ENCODE data around the gene OTOF. TPM values are rescaled to one million over a fixed set of nuclear protein-coding genes. Genes with fewer than 3 reads are reported as not detected.

The OTOF gene
- total and polyA plus RNA-seq, 9 of the 15 experiments (the other 6 are each of a cell fraction or from before 2014, with no cell fraction given) = 0.03 to 0.11 (median 0.06) TPM; not detected in 5

DNA sequence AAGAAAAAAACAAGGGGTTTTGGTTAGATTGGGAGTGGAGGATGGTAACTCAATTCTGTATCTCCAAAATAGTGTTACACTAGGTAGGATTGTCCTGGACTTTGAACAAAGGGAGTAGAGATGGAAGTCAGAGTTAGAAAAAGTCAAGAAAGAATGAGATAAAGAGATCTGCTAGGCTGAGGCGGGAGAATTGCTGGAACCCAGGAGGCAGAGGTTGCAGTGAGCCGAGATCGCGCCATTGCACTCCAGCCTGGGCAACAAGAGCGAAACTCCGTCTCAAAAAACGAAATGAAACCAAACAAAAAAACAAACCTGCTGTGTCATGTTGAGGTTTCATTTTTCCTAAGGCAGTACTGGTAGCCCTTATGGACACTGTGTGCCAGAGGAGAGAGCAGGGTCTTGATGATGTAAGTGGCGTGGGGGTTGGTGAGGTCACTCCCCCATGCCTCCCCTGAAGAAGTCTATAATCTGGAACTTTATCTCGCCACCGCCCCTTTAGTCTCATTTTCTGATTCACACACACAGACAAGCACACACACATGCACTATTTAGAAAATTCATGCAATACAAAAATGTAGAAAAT lies 65.7 kb downstream of the OTOF start (continued):
- TF ChIP-seq, protein P1, sequence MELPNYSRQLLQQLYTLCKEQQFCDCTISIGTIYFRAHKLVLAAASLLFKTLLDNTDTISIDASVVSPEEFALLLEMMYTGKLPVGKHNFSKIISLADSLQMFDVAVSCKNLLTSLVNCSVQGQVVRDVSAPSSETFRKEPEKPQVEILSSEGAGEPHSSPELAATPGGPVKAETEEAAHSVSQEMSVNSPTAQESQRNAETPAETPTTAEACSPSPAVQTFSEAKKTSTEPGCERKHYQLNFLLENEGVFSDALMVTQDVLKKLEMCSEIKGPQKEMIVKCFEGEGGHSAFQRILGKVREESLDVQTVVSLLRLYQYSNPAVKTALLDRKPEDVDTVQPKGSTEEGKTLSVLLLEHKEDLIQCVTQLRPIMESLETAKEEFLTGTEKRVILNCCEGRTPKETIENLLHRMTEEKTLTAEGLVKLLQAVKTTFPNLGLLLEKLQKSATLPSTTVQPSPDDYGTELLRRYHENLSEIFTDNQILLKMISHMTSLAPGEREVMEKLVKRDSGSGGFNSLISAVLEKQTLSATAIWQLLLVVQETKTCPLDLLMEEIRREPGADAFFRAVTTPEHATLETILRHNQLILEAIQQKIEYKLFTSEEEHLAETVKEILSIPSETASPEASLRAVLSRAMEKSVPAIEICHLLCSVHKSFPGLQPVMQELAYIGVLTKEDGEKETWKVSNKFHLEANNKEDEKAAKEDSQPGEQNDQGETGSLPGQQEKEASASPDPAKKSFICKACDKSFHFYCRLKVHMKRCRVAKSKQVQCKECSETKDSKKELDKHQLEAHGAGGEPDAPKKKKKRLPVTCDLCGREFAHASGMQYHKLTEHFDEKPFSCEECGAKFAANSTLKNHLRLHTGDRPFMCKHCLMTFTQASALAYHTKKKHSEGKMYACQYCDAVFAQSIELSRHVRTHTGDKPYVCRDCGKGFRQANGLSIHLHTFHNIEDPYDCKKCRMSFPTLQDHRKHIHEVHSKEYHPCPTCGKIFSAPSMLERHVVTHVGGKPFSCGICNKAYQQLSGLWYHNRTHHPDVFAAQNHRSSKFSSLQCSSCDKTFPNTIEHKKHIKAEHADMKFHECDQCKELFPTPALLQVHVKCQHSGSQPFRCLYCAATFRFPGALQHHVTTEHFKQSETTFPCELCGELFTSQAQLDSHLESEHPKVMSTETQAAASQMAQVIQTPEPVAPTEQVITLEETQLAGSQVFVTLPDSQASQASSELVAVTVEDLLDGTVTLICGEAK (IDR thresholded peaks at IDR 0.05) = peak; percentile 30; the same call in 1 of the 2 replicates
- TF ChIP-seq, protein P1 (CRISPR knock-in tag; IDR thresholded peaks at IDR 0.05) = no peak
- TF ChIP-seq BACH1 (tag; IDR thresholded peaks at IDR 0.05) (peak; percentile 97), HCFC1 (IDR thresholded peaks at IDR 0.05; ENCODE audit: low read depth, low read length) (peak; percentile 23; the same call in 1 of the 2 replicates), ZNF668 (CRISPR knock-in tag; IDR thresholded peaks at IDR 0.05) (no peak), POLR2A (conservative IDR thresholded peaks at IDR 0.05) (peak; percentile 87), KLF16 (IDR thresholded peaks at IDR 0.05) (peak; percentile 84), CCNT2 (IDR thresholded peaks at IDR 0.05; ENCODE audit: borderline replicate concordance, extremely low read depth, insufficient read length, low read depth, low read length) (peak; percentile 66), ARNT (IDR thresholded peaks at IDR 0.05) (peak; percentile 54 to 56; a peak in 3 of 4 replicates), STAT5A (IDR thresholded peaks at IDR 0.05; ENCODE audit: borderline replicate concordance, low read length) (peak; percentile 23; the same call in 1 of the 2 replicates), MYNN (IDR thresholded peaks at IDR 0.05) (peak; percentile 85), MYNN (CRISPR knock-in tag; IDR thresholded peaks at IDR 0.05) (no peak), EHMT2 (IDR thresholded peaks at IDR 0.05) (peak; percentile 58; the same call in 1 of the 2 replicates), KAT8 (IDR thresholded peaks at IDR 0.05; ENCODE audit: low read depth) (no peak), ETV5 (CRISPR knock-in tag; IDR thresholded peaks at IDR 0.05; ENCODE audit: low read depth) (no peak), POLR2G (IDR thresholded peaks at IDR 0.05; ENCODE audit: low read depth, low read length) (0 out of 2 replicates have a peak, but pooled peaks have one; percentile 27), SMC3 (conservative IDR thresholded peaks at IDR 0.05; ENCODE audit: insufficient read depth, low read depth, low read length) (no peak), CREM (IDR thresholded peaks at IDR 0.05; ENCODE audit: low read depth) (peak; percentile 93), POLR2AphosphoS5 (IDR thresholded peaks at IDR 0.05; ENCODE audit: control insufficient read depth, insufficient read depth, low read depth, low read length) (peak; percentile 51; the same call in 1 of the 2 replicates)
- TF ChIP-seq, protein P2, sequence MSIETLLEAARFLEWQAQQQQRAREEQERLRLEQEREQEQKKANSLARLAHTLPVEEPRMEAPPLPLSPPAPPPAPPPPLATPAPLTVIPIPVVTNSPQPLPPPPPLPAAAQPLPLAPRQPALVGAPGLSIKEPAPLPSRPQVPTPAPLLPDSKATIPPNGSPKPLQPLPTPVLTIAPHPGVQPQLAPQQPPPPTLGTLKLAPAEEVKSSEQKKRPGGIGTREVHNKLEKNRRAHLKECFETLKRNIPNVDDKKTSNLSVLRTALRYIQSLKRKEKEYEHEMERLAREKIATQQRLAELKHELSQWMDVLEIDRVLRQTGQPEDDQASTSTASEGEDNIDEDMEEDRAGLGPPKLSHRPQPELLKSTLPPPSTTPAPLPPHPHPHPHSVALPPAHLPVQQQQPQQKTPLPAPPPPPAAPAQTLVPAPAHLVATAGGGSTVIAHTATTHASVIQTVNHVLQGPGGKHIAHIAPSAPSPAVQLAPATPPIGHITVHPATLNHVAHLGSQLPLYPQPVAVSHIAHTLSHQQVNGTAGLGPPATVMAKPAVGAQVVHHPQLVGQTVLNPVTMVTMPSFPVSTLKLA (conservative IDR thresholded peaks at IDR 0.05) = peak; percentile 48 to 78; a peak in 3 of 4 replicates
